ENCODE data around the gene ANXA8.

GRCh38 chr10:47451273-47451997 is 32.5 kb downstream of the ANXA8 start:
- TF ChIP-seq, protein P1, sequence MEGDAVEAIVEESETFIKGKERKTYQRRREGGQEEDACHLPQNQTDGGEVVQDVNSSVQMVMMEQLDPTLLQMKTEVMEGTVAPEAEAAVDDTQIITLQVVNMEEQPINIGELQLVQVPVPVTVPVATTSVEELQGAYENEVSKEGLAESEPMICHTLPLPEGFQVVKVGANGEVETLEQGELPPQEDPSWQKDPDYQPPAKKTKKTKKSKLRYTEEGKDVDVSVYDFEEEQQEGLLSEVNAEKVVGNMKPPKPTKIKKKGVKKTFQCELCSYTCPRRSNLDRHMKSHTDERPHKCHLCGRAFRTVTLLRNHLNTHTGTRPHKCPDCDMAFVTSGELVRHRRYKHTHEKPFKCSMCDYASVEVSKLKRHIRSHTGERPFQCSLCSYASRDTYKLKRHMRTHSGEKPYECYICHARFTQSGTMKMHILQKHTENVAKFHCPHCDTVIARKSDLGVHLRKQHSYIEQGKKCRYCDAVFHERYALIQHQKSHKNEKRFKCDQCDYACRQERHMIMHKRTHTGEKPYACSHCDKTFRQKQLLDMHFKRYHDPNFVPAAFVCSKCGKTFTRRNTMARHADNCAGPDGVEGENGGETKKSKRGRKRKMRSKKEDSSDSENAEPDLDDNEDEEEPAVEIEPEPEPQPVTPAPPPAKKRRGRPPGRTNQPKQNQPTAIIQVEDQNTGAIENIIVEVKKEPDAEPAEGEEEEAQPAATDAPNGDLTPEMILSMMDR (IDR thresholded peaks at IDR 0.05; ENCODE audit: borderline replicate concordance, extremely low read depth, low read length, poor library complexity, severe bottlenecking) = no peak
- TF ChIP-seq EZH2 (IDR thresholded peaks at IDR 0.05; ENCODE audit: borderline replicate concordance, low read depth, low read length, severe bottlenecking) = no peak

Measured in DND-41 (cell line).